H1 (cell line): Measurements from ENCODE around the gene CELF2. TPM values are rescaled to one million over a fixed set of nuclear protein-coding genes. Genes with fewer than 3 reads are reported as not detected.

Source experiments
- CTCF ChIA-PET: fragments of 300-600 bp; sonication (Branson Sonifier 250); formaldehyde crosslinking; loops from one replicate; lab custom pipeline; 2021; ENCODE audit not compliant: partially characterized antibody; lab: Charles Lee
- POLR2A ChIA-PET: fragments of 300-600 bp; sonication (Branson Sonifier 250); formaldehyde crosslinking; loops from one replicate; lab custom pipeline; 2021; ENCODE audit warnings: inconsistent platforms; ENCODE audit not compliant: partially characterized antibody; lab: Charles Lee
- DNase-seq, 2 experiments: peaks; one replicate each; pipeline versions ENCODE4 v3.0.0 to v3.0.0-alpha.2; 2010 to 2022; ENCODE audit warnings: low spot score in 2 of 2, low read depth in 1 of 2, mixed read lengths in 1 of 2
- FAIRE-seq: peaks from 2 replicates; lab custom pipeline; 2011; peaks lifted over from hg19 to GRCh38; lab: Jason Lieb, UNC
- H2AFZ ChIP-seq: 2 replicates; pipeline ENCODE4 v1.8.1; 2012; ENCODE audit warnings: low read length, inconsistent platforms
- H2AK5ac ChIP-seq: 2 replicates; pipeline ENCODE4 v1.6.1; 2013; ENCODE audit warnings: low read depth, low read length
- H2BK120ac ChIP-seq: replicated peaks from 2 replicates; pipeline ENCODE3; 2013; ENCODE audit warnings: low read depth, low read length, inconsistent platforms
- H2BK12ac ChIP-seq: 2 replicates; pipeline ENCODE4 v1.6.1; 2013; ENCODE audit warnings: low read depth, low read length
- H2BK15ac ChIP-seq: 2 replicates; pipeline ENCODE4 v1.6.1; 2013; ENCODE audit warnings: low read length
- H2BK20ac ChIP-seq: 2 replicates; pipeline ENCODE4 v1.6.1; 2013; ENCODE audit warnings: low read length
- H2BK5ac ChIP-seq: 2 replicates; pipeline ENCODE4 v1.6.1; 2013; ENCODE audit warnings: low read depth, low read length
- H3K14ac ChIP-seq: 2 replicates; pipeline ENCODE4 v1.6.1; 2013; ENCODE audit warnings: inconsistent platforms; ENCODE audit not compliant: insufficient read length
- H3K18ac ChIP-seq: 2 replicates; pipeline ENCODE4 v1.6.1; 2013; ENCODE audit warnings: low read length; ENCODE audit errors: extremely low read depth
- H3K23ac ChIP-seq: 2 replicates; pipeline ENCODE4 v1.6.1; 2013; ENCODE audit warnings: inconsistent platforms; ENCODE audit not compliant: insufficient read length
- H3K23me2 ChIP-seq: 2 replicates; pipeline ENCODE4 v1.6.1; 2013; ENCODE audit warnings: low read depth, low read length
- H3K27ac ChIP-seq: 2 replicates; pipeline ENCODE4 v1.6.1; 2011; ENCODE audit warnings: low read depth, low read length, inconsistent platforms
- H3K27me3 ChIP-seq, 4 experiments: replicated peaks in 1 of 4; 1 replicate in 1 of 4; 2 replicates in 3 of 4; pipeline versions ENCODE4 v1.6.1 to v1.8.1; 2011 to 2013; ENCODE audit warnings: low read length in 3 of 4, mild to moderate bottlenecking in 3 of 4, inconsistent platforms in 2 of 4, mixed read lengths in 2 of 4, moderate library complexity in 1 of 4; ENCODE audit not compliant: control insufficient read depth in 3 of 4, insufficient read depth in 3 of 4; ENCODE audit errors: extremely low read depth in 1 of 4
- H3K36me3 ChIP-seq, 4 experiments: 2 replicates each; pipeline versions ENCODE4 v1.6.1 to v1.8.1; 2011 to 2013; ENCODE audit warnings: mild to moderate bottlenecking in 4 of 4, low read length in 3 of 4, moderate library complexity in 2 of 4, control low read depth in 1 of 4, inconsistent platforms in 1 of 4; ENCODE audit not compliant: insufficient read depth in 4 of 4, control insufficient read depth in 2 of 4
- H3K4ac ChIP-seq: replicated peaks from 2 replicates; pipeline ENCODE3; 2013; ENCODE audit warnings: low read length, low read depth, mixed read lengths, inconsistent platforms; ENCODE audit not compliant: insufficient read length
- H3K4me1 ChIP-seq, 4 experiments: replicated peaks in 1 of 4; 1 replicate in 1 of 4; 2 replicates in 3 of 4; pipeline versions ENCODE4 v1.6.1 to v1.8.1; 2011 to 2013; ENCODE audit warnings: low read length in 3 of 4, inconsistent platforms in 2 of 4, mixed read lengths in 1 of 4; ENCODE audit not compliant: insufficient read depth in 4 of 4, control insufficient read depth in 3 of 4
- H3K4me2 ChIP-seq, 2 experiments: 2 replicates each; pipeline versions ENCODE4 v1.6.1 to v1.8.1; 2011 to 2013; ENCODE audit warnings: low read depth in 2 of 2, low read length in 2 of 2, control low read depth in 1 of 2, inconsistent platforms in 1 of 2, mild to moderate bottlenecking in 1 of 2; ENCODE audit not compliant: insufficient read depth in 1 of 2
- H3K4me3 ChIP-seq, 4 experiments: fragments of 200-600, 300-600 bp in 1 of 4; sonication (generic), shearing (Covaris generic), sonication (Bioruptor Twin) in 1 of 4; 2 replicates each; pipeline versions ENCODE4 v1.5.1 to v1.8.1; 2011 to 2016; ENCODE audit warnings: low read length in 4 of 4, low read depth in 3 of 4, control low read depth in 2 of 4, inconsistent platforms in 2 of 4, mild to moderate bottlenecking in 2 of 4, mixed read lengths in 1 of 4, moderate library complexity in 1 of 4; ENCODE audit not compliant: insufficient read depth in 2 of 4; ENCODE audit errors: extremely low read depth in 1 of 4
- H3K56ac ChIP-seq: replicated peaks from 2 replicates; pipeline ENCODE3; 2013; ENCODE audit warnings: low read depth, mild to moderate bottlenecking, mixed read lengths, low read length, inconsistent platforms; ENCODE audit not compliant: insufficient read length
- H3K79me1 ChIP-seq: 2 replicates; pipeline ENCODE4 v1.6.1; 2013; ENCODE audit warnings: low read depth, low read length, control low read depth
- H3K79me2 ChIP-seq, 2 experiments: 2 replicates each; pipeline versions ENCODE4 v1.6.1 to v1.8.1; 2012 to 2013; ENCODE audit warnings: low read length in 2 of 2, mild to moderate bottlenecking in 2 of 2, inconsistent platforms in 1 of 2; ENCODE audit not compliant: insufficient read depth in 2 of 2, control insufficient read depth in 1 of 2
- H3K9ac ChIP-seq, 4 experiments: replicated peaks in 1 of 4; 1 replicate in 1 of 4; 2 replicates in 3 of 4; pipeline versions ENCODE4 v1.6.1 to v1.8.1; 2011 to 2013; ENCODE audit warnings: low read depth in 3 of 4, low read length in 3 of 4, control low read depth in 2 of 4, mild to moderate bottlenecking in 2 of 4, moderate library complexity in 2 of 4, inconsistent platforms in 1 of 4; ENCODE audit errors: extremely low read depth in 1 of 4
- H3K9me3 ChIP-seq, 2 experiments: 2 replicates each; pipeline versions ENCODE4 v1.6.1 to v1.8.1; 2012 to 2013; ENCODE audit warnings: mild to moderate bottlenecking in 2 of 2, moderate library complexity in 2 of 2, control low read depth in 1 of 2, inconsistent platforms in 1 of 2, low read depth in 1 of 2, low read length in 1 of 2, mixed read lengths in 1 of 2; ENCODE audit not compliant: insufficient read depth in 2 of 2
- H4K20me1 ChIP-seq, 2 experiments: replicated peaks in 1 of 2; 2 replicates each; pipeline versions ENCODE3 to v1.8.1; 2011 to 2013; ENCODE audit warnings: inconsistent platforms in 2 of 2, low read length in 2 of 2, mild to moderate bottlenecking in 1 of 2; ENCODE audit not compliant: insufficient read depth in 2 of 2, control insufficient read depth in 1 of 2
- H4K5ac ChIP-seq: 2 replicates; pipeline ENCODE4 v1.6.1; 2013; ENCODE audit warnings: low read length, low read depth, mixed read lengths, inconsistent platforms; ENCODE audit not compliant: insufficient read length
- H4K8ac ChIP-seq: 2 replicates; pipeline ENCODE4 v1.8.0; 2013; ENCODE audit warnings: mild to moderate bottlenecking, moderate library complexity, low read length, inconsistent platforms; ENCODE audit not compliant: insufficient read depth; ENCODE audit errors: extremely low read depth
- H4K91ac ChIP-seq: replicated peaks from 2 replicates; pipeline ENCODE3; 2013; ENCODE audit warnings: low read length, mixed read lengths, inconsistent platforms; ENCODE audit not compliant: insufficient read length
- ATF2 ChIP-seq: IDR thresholded peaks from 2 replicates; pipeline ENCODE4 v1.6.1; 2012; ENCODE audit warnings: low read length, inconsistent platforms
- CTCF ChIP-seq, 3 experiments: IDR thresholded peaks; 1 replicate in 2 of 3; 2 replicates in 1 of 3; pipeline versions ENCODE4 v1.5.1 to v1.6.1; 2011; ENCODE audit warnings: low read length in 3 of 3, mild to moderate bottlenecking in 3 of 3, inconsistent platforms in 2 of 3, low read depth in 1 of 3, moderate library complexity in 1 of 3; ENCODE audit not compliant: insufficient read depth in 1 of 3; ENCODE audit errors: control extremely low read depth in 1 of 3
- GTF2F1 ChIP-seq: IDR thresholded peaks from 2 replicates; pipeline ENCODE4 v1.6.1; 2012; ENCODE audit warnings: low read depth, low read length, improper control_type of control experiment, borderline replicate concordance
- KDM5A ChIP-seq: fragments of 200-600 bp; IDR thresholded peaks from 2 replicates; pipeline ENCODE4 v1.7.1; 2012; ENCODE audit warnings: mild to moderate bottlenecking, low read length, inconsistent platforms, mixed read lengths
- POLR2AphosphoS5 ChIP-seq: IDR thresholded peaks from 2 replicates; pipeline ENCODE4 v1.6.1; 2011; ENCODE audit warnings: low read depth, low read length
- WGBS, 2 experiments: shearing (Covaris generic) in 1 of 2; methylation state at CpG; one replicate each; pipeline versions ENCODE4 v1.1.6 to v1.1.7; 2013 to 2015; ENCODE audit warnings: low lambda C conversion rate in 2 of 2, mixed read lengths in 2 of 2, inconsistent platforms in 1 of 2, low coverage in 1 of 2, missing lambda C conversion rate in 1 of 2; ENCODE audit not compliant: insufficient replicate concordance in 2 of 2, insufficient coverage in 1 of 2, insufficient read length in 1 of 2; ENCODE audit errors: extremely low coverage in 1 of 2, missing lambda C conversion rate in 1 of 2; 5-methylcytosine and 5-hydroxymethylcytosine counted together
- polyA plus RNA-seq, 7 experiments: library from polyadenylated mRNA; depleted of rRNA in 3 of 7; stranded (reverse) in 5 of 7; unstranded in 2 of 7; fragments of >200 nt in 5 of 7; fragments of 200-250 nt in 2 of 7; gene quantifications; 1 replicate in 5 of 7; 2 replicates in 1 of 7; 4 replicates in 1 of 7; pipeline versions ENCODE4 v1.2.1 to v1.2.3, GENCODE V29; 2011 to 2013; ENCODE audit warnings: missing spikeins in 2 of 7, mixed read lengths in 2 of 7
- total RNA-seq: library from RNA; stranded (reverse); fragmentation: NEBNext Ultra II Directional; extraction: Animal tissue kit (Norgen Biotek cat#: 25700); gene quantifications from 2 replicates; pipeline ENCODE4 v1.2.1, GENCODE V29; 2021

The CELF2 gene
- total and polyA plus RNA-seq, 2 of the 8 experiments (the other 6 are each of a cell fraction or from before 2014, with no cell fraction given): 18.3 to 22.7 TPM

GRCh38 chr10:11206676-11207559 is 189.2 kb downstream of the CELF2 start:
- Histone ChIP-seq H3K56ac (no peak overlapping the region), H3K27me3 (no peaks in the 10 kb centered on the region), H3K23me2 (no peaks in the 10 kb centered on the region; the same call in 1 of the 2 replicates), H3K9me3 (no peaks in the 10 kb centered on the region), H3K79me2 (no peaks in the 10 kb centered on the region), H4K5ac (no peak overlapping the region), H3K27ac (no peak overlapping the region), H2BK5ac (no peak overlapping the region), H4K8ac (no peak overlapping the region), H4K91ac (no peak overlapping the region), H2BK120ac (no peak overlapping the region), H2BK20ac (no peak overlapping the region), H3K4me2 (no peak overlapping the region), H2BK12ac (no peak overlapping the region; the same call in 1 of the 2 replicates), H3K4me3 (no peak overlapping the region), H3K4ac (no peak overlapping the region), H3K4me1 (peaks cover 9 to 20% (median 16%) of the 10 kb centered on the region in 4 experiments), H2BK15ac (no peak overlapping the region), H3K36me3 (no peaks in the 10 kb centered on the region; a peak in 2 of 8 replicates), H3K9ac (no peak overlapping the region), H3K14ac (no peak overlapping the region), H3K18ac (no peak overlapping the region; the same call in 1 of the 2 replicates), H3K23ac (no peak overlapping the region), H3K79me1 (no peaks in the 10 kb centered on the region), H2AFZ (no peak overlapping the region), H4K20me1 (no peaks in the 10 kb centered on the region), H2AK5ac (no peak overlapping the region)
- ChIA-PET CTCF (interaction anchor here (0.6 to 1.3 kb wide), 4 partner anchors 8 to 1894 kb away, joined by 3 read pairs; no protein-coding TSS in a partner anchor), POLR2A (interaction anchor here (0.6 to 0.8 kb wide), 2 partner anchors 10 to 175 kb away, joined by 3 read pairs; no protein-coding TSS in a partner anchor)
- WGBS, 2 experiments: 73% methylated on average over 14 of the region's 14 CpGs; no CpG with 5 or more reads in 1 of the 2 experiments
- TF ChIP-seq GTF2F1 (no peak), ATF2 (no peak), POLR2AphosphoS5 (no peak), CTCF (IDR thresholded peaks at IDR 0.05; ENCODE audit: control extremely low read depth in 1 of 3, insufficient read depth in 1 of 3, low read depth in 1 of 3, low read length in 3 of 3) (no peak), KDM5A (no peak)
- FAIRE-seq (no peak), DNase-seq (peak in 1 of 2 experiments; percentile 38)
